ENCODE results near the gene TRIM7. TPM values are rescaled to one million over a fixed set of nuclear protein-coding genes. Genes with fewer than 3 reads are reported as not detected.

The TRIM7 gene
- total RNA-seq, 1 experiment from 2014 or later, result 25.8 TPM

GRCh38 chr5:181185560-181185959 lies 19.4 kb downstream of the TRIM7 start:
- H3K27ac ChIP-seq (ENCODE audit: low read length), result peak overlapping the region; percentile 11; the same call in 1 of the 2 replicates
- no TSS peak for BruUV-seq (replicated peaks)
- in situ Hi-C loops (cut with HindIII; ENCODE audit: low pct_unique_long_range_greater_than_20kb, low sequenced_read_pairs), result no loop called here
- peaks cover 12% of the 10 kb centered on the region for H3K4me1 ChIP-seq (ENCODE audit: control insufficient read depth, insufficient read depth, low read length)
- DNase-seq (ENCODE audit: low read depth, low spot score) (no peak), ATAC-seq (no peak)
- H3K27me3 ChIP-seq (ENCODE audit: control insufficient read depth, insufficient read depth, low read length), result no peaks in the 10 kb centered on the region
- POLR2A ChIA-PET, result interaction anchor here (1.7 kb wide), 1 partner anchor 19 kb away, joined by 5 read pairs; the partner anchor contains the start of gene TRIM7
- H3K4me3 ChIP-seq (ENCODE audit: low read depth in 2 of 2, low read length in 2 of 2), result no peak overlapping the region
- intact Hi-C loops (cut with micrococcal nuclease; ENCODE audit: unreplicated experiment), result loop anchor here (10.0 kb wide), 1 partner anchor 381 kb away; the partner anchor contains the start of gene MGAT1
- H3K9me3 ChIP-seq (ENCODE audit: control insufficient read depth, insufficient read depth, low read depth, low read length), result no peaks in the 10 kb centered on the region
- TF ChIP-seq TCF7L2 (IDR thresholded peaks at IDR 0.05; ENCODE audit: low read depth, low read length), result no peak
- TF ChIP-seq SIN3A (IDR thresholded peaks at IDR 0.05; ENCODE audit: borderline replicate concordance, insufficient read depth, low read depth, low read length), result no peak
- no peak for TF ChIP-seq POLR2AphosphoS5 (IDR thresholded peaks at IDR 0.05; ENCODE audit: low read depth, low read length)
- no peak for TF ChIP-seq CTCF (IDR thresholded peaks at IDR 0.05)
- TF ChIP-seq REST (IDR thresholded peaks at IDR 0.05; ENCODE audit: insufficient read depth in 1 of 2, low read depth in 2 of 2, low read length in 1 of 2), result no peak
- H3K36me3 ChIP-seq (ENCODE audit: control insufficient read depth, insufficient read depth, low read length), result no peaks in the 10 kb centered on the region
- CTCF ChIA-PET, result interaction anchor here (0.6 kb wide), 3 partner anchors 46 to 1357 kb away, joined by 3 to 16 read pairs (median 6); no protein-coding TSS in a partner anchor

GRCh38 chr5:181184845-181185216 lies 20.2 kb downstream of the TRIM7 start:
- Histone ChIP-seq H3K4me3 (ENCODE audit: low read depth in 2 of 2, low read length in 2 of 2) (peak overlapping the region; percentile 62 to 73), H3K27ac (ENCODE audit: low read length) (peak overlapping the region; percentile 80), H3K4me1 (ENCODE audit: control insufficient read depth, insufficient read depth, low read length) (peaks cover 12% of the 10 kb centered on the region), H3K27me3 (ENCODE audit: control insufficient read depth, insufficient read depth, low read length) (no peaks in the 10 kb centered on the region), H3K9me3 (ENCODE audit: control insufficient read depth, insufficient read depth, low read depth, low read length) (no peaks in the 10 kb centered on the region), H3K36me3 (ENCODE audit: control insufficient read depth, insufficient read depth, low read length) (no peaks in the 10 kb centered on the region)
- BruUV-seq (replicated peaks), result no TSS peak
- no peak for ATAC-seq
- no peak for DNase-seq (ENCODE audit: low read depth, low spot score)
- TF ChIP-seq SIN3A (IDR thresholded peaks at IDR 0.05; ENCODE audit: borderline replicate concordance, insufficient read depth, low read depth, low read length) (no peak), POLR2AphosphoS5 (IDR thresholded peaks at IDR 0.05; ENCODE audit: low read depth, low read length) (no peak), CTCF (IDR thresholded peaks at IDR 0.05) (no peak), REST (IDR thresholded peaks at IDR 0.05; ENCODE audit: insufficient read depth in 1 of 2, low read depth in 2 of 2, low read length in 1 of 2) (no peak), TCF7L2 (IDR thresholded peaks at IDR 0.05; ENCODE audit: low read depth, low read length) (no peak)
- intact Hi-C loops (cut with micrococcal nuclease; ENCODE audit: unreplicated experiment) (loop anchor here (10.0 kb wide), 1 partner anchor 380 kb away; the partner anchor contains the start of gene MGAT1), in situ Hi-C loops (cut with HindIII; ENCODE audit: low pct_unique_long_range_greater_than_20kb, low sequenced_read_pairs) (no loop called here)
- ChIA-PET CTCF (interaction anchor here (0.6 to 1.3 kb wide), 5 partner anchors 10 to 1356 kb away, joined by 3 to 16 read pairs (median 5); no protein-coding TSS in a partner anchor), POLR2A (interaction anchor here (0.6 to 1.7 kb wide), 7 partner anchors 8 to 72 kb away, joined by 3 to 6 read pairs (median 3); partner anchors contain the start of gene TRIM7)
